LNCAP (cell line): ENCODE results near the gene GALNT9.

ENCODE experiments used
- TF ChIP-seq, protein P1 (sequence below): fragments of 450-650 bp; IDR thresholded peaks from 2 replicates; pipeline ENCODE4 v1.5.1; 2017; ENCODE audit warnings: mild to moderate bottlenecking

Gene GALNT9

GRCh38 chr12:132239392-132239791 is 90.0 kb downstream of the GALNT9 start:
- TF ChIP-seq, protein P1, sequence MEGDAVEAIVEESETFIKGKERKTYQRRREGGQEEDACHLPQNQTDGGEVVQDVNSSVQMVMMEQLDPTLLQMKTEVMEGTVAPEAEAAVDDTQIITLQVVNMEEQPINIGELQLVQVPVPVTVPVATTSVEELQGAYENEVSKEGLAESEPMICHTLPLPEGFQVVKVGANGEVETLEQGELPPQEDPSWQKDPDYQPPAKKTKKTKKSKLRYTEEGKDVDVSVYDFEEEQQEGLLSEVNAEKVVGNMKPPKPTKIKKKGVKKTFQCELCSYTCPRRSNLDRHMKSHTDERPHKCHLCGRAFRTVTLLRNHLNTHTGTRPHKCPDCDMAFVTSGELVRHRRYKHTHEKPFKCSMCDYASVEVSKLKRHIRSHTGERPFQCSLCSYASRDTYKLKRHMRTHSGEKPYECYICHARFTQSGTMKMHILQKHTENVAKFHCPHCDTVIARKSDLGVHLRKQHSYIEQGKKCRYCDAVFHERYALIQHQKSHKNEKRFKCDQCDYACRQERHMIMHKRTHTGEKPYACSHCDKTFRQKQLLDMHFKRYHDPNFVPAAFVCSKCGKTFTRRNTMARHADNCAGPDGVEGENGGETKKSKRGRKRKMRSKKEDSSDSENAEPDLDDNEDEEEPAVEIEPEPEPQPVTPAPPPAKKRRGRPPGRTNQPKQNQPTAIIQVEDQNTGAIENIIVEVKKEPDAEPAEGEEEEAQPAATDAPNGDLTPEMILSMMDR, result no peak

- TF ChIP-seq, protein P1, result no peak
These were observed 90.5 kb downstream of the GALNT9 start for GRCh38 chr12:132238884-132239283.

DNA sequence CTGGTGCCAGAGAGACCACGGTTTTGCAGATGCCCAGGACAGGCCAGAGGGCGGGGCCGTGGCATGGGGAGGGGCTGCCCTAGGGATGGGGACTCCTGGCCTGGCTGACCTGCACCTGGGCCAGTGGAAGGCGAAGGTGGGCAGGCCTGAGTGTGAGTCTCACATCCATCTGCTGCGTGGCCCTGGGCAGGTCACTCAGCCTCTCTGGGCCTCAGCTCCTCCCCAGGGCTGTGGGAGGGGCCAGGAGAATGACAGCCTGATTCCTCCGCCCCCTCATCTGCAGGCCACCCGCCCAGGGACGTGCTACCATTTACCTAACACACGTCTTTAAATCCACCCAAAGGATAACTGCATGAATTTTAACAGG is 90.9 kb downstream of the GALNT9 start:
- TF ChIP-seq, protein P1, result no peak

DNA sequence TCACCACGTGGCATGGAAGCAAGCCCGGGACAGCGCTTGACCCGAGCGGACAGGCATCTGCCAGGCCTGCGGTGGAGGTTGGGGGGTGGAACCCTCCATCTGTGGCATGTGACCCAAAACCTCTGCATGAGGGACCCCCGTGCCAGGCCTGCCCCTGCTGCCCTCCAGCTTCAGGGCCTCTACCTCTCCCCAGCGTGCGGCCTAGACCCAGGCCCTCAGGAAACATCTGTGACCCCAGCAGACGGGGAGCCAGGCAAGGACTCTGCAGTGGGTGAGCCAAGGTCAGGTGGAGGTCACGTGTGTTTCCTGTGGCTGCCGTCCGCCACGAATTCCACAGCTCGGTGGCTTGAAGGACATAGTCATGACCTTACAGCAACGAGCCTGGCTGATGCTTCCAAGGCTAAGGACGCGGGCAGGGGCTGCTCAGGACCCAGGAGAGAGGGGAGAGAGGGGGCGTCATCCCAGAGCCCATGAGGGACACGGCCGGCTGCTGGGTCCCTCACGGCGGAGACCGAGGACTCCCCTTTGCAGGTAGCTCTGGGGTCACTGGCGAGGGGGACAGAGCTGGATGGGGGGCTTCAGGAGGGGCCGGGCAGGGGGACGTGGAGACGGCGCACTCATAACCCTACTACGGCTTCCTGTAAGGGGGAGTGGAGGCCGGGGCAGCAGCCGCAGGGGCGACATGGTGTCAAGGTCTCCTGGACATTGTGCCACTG is 91.5 kb downstream of the GALNT9 start:
- TF ChIP-seq, protein P1, result no peak

- TF ChIP-seq, protein P1, result no peak
These were observed 92.2 kb downstream of the GALNT9 start for GRCh38 chr12:132236930-132237771.

- TF ChIP-seq, protein P1, result no peak
These were observed 93.1 kb downstream of the GALNT9 start for GRCh38 chr12:132236129-132236929.

GRCh38 chr12:132235116-132235820 is 94.1 kb downstream of the GALNT9 start:
- TF ChIP-seq, protein P1, result no peak
